ENCODE results near the gene MAMSTR.
"Not testable (repeated sequence)": the region's sequence is repeated elsewhere in the genome, so short reads cannot be mapped to it uniquely, and the experiment has no call there.

MAMSTR gene

DNA sequence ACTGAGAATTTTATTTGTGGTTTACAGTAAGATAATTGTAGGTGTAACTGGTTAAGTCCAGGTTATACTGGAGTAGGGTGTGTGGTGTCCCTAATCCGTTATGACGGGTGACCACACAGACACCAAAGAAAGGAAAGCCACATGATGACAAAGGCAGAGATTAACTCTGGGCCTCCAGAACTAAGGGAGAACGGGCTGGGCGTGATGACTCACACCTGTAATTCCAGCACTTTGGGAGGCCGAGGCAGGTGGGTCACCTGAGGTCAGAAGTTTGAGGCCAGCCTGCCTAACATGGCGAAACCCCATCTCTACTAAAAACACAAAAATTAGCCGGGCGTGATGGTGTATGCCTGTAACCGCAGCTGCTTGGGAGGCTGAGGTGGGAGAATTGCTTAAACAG, 33.9 kb downstream of the MAMSTR start:
- no peak for DNase-seq (ENCODE audit: low read depth)

- peak; percentile 28 for DNase-seq (ENCODE audit: low read depth)
These were observed 36.2 kb downstream of the MAMSTR start for GRCh38 chr19:48683349-48683748.

GRCh38 chr19:48681127-48681470, 38.4 kb downstream of the MAMSTR start:
- no peak for DNase-seq (ENCODE audit: low read depth)

DNA sequence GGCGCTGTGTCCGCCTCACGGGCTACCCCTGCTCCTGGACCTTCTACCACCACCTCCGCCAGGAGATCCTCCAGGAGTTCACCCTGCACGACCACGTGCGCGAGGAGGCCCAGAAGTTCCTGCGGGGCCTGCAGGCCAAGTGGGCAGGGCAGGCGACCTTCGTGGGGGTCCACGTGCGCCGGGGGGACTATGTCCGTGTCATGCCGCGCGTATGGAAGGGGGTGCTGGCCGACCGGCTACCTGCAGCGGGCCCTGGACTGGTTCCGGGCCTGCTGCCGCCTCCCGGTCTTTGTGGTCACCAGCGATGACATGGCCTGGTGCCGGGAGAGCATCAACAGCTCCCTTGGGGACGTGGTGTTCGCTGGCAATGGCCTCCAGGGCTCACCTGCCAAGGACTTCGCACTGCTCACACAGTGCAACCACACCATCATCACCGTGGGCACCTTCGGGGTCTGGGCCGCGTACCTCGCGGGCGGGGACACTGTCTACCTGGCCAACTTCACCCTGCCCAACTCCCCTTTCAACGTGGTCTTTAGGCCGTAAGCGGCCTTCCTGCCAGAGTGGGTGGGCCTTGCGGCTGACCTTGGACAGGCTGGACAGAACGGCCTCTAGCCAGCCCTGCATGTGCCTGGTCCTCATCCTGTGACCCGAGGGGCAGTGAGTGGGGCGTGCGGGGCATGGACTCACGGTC, 38.9 kb downstream of the MAMSTR start:
- DNase-seq (ENCODE audit: low read depth), result no peak

GRCh38 chr19:48680006-48680405, 39.5 kb downstream of the MAMSTR start:
- not testable (repeated sequence) for DNase-seq (ENCODE audit: low read depth)

- no peak for DNase-seq (ENCODE audit: low read depth)
These were observed 41.3 kb downstream of the MAMSTR start for GRCh38 chr19:48678201-48678600.

- no peak for DNase-seq (ENCODE audit: low read depth)
These were observed 42.6 kb downstream of the MAMSTR start for GRCh38 chr19:48676887-48677286.

- DNase-seq (ENCODE audit: low read depth), result no peak
These were observed 43.0 kb downstream of the MAMSTR start for GRCh38 chr19:48676487-48676886.

DNA sequence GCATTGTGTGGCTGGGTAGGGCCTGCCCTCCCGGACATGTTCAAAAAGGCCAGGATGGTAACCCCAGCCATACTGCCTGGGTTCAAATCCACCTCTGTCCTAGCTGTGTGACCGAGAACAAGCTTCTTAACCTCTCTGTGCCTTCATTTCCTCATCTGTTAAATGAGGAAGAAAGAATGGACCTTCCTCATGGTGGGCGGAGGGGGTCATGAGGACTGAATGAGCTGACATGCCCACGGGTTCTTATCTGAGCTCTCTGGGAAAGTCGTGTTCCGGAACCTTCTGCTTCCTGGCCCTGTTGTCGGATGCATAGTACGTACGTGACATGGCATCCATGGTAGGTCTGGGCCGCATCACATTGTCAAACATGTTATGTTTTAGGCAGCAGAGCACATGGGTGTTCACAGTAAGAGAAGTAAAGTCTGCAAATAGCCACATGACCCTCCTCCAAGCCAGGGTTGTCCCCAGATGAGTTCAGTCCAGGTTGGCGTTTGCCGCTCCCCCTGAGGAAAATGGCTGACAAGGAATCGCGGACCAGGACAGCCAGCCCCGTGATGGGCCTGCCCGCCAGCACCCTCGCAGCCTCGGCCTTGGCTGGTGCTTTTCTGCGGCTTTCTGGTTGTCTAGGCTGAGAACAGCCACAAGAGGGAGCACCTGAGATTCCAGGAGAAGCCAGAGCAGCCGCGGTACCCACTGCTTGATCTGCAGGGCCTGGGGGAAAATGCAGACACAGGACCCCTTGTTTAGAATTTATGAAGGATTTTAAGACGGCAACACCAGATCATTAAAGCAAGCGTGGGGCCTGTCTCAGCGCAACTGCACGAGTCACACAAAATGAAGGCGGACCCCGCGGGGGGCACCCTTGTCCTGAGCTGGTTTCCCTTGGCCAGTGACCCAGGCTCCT, 44.4 kb downstream of the MAMSTR start:
- DNase-seq (ENCODE audit: low read depth), result peak; percentile 57

GRCh38 chr19:48674216-48674809, 45.2 kb downstream of the MAMSTR start:
- no peak for DNase-seq (ENCODE audit: low read depth)

DNA sequence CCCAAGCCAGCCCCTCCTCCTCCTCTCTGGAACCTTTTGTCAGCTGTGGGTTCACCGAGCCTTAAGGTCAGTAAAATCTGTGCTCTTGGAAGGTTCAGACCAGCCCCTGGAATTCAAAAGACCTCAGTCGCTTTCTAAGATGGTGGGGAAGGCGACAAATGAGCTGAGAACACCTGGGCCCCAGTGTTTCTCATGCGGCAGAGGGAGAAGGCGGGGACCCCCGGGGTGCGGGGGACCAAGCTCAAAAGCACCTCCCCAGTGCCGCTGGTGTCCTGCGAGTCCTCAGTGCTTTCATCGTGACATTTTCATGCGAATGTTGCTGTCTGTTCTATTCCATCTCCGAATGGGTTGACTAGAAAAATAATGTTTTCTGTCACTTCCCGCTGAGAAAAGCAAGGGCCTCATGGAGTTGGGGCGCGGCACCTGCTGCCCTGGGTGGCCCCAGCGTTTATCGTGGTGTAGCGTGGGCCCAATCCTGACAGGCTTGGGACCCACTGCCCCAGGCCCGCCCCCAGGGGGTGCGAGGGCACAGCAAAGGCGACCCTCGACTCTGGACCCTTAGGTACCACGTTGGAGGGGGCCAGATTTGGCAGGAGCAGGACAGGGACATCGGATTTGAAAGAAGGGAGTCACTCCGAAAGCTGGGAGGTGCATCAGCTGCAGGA, 46.0 kb downstream of the MAMSTR start:
- DNase-seq (ENCODE audit: low read depth), result no peak

DNA sequence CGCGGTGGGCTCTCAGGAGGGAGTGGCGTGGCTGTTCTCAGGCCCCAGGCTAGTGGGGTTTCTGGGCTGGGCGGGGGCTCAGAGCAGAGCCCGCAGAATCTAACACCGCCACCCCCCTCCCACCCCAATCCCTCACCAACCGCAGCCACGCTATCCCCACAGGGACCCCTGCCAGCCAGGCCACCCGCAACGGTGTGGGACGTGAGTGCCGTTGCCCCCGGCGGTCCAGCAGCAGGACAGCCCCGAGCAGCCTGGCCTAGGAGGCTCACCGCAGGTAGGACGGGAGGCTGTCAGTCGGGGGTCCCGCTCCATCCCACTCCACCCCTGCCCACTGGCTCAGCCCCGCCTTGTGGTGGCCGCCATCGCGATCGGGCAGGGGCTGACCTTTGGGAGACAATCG, 46.5 kb downstream of the MAMSTR start, which contains the start of gene NTN5:
Gene NTN5 (minus strand): TSS at position 24 of the 400 bp plus-strand sequence. CDS start 2,031 bp downstream, outside the sequence.
- DNase-seq (ENCODE audit: low read depth), result no peak

- no peak for DNase-seq (ENCODE audit: low read depth)
These were observed 48.0 kb downstream of the MAMSTR start for GRCh38 chr19:48671446-48671995.

DNA sequence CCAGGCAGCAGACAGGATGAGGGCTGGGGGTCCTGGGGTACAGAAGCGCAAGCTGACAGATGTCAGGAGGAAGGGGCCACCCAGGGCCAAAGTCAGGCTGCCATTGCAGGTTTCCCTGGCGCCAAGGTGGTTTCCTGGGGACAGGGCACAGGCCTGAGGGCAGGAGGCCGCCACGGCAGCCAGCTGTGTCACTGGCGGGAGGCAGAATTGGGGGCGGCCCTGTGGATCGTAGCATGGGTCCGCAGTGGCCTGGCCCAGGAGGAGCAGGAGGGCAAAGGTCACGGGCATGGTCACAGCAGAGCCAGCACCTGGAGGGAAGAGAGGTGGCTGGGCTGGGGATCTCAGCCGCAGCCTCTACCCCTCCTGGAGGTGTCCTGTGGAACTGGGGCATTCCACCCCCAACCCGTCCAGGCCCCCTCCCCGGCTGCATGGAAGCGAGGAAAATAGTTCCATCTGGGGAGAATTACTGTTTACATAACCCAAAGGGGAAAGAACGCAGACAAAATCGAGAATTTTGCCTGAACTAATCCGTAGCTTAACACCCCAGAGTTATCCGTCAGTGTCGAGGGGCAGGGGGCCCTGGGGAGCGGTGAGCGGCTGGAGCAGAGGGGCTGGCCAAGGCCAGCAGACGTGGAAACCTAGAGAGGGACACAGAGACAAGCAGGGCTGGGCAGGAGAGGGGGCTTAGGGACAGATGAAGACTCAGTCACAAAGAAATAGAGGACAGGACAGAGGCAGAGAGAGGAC, 48.7 kb downstream of the MAMSTR start:
- no peak for DNase-seq (ENCODE audit: low read depth)

DNA sequence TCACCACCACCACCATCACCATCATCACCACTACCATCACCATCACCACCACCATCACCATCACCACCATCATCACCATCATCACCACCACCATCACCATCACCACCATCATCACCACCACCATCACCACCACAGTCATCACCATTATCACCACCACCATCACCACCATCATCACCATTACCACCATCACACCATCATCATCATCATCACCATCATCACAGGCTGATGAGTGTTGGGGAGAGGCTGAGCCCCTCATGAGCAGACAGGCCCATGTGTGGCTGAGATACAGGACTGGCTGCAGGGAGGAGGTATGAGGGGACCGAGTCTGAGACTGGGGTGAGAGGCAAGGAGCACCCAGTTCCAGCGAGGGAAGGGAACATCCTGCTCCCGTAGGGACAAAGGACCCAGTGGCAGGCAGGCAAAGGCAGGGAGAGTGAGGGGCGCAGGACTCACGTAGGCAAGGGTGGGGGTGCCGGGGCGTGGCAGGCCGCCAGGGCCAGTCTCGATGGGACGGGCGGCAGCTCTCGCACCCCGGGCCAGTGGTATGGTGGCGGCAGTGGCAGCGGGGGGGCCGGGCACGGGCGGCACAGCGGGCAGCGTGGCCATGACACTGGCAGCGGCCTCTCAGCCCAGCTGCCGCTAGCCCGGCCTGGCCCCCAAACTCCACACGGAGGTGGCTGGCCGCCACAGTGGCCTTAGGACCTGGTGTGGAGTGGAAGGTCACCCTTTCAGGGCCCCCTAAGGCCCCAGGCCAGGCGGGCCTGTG, 49.4 kb downstream of the MAMSTR start:
- no peak for DNase-seq (ENCODE audit: low read depth)

- DNase-seq (ENCODE audit: low read depth), result no peak
These were observed 50.8 kb downstream of the MAMSTR start for GRCh38 chr19:48668761-48669160.

DNA sequence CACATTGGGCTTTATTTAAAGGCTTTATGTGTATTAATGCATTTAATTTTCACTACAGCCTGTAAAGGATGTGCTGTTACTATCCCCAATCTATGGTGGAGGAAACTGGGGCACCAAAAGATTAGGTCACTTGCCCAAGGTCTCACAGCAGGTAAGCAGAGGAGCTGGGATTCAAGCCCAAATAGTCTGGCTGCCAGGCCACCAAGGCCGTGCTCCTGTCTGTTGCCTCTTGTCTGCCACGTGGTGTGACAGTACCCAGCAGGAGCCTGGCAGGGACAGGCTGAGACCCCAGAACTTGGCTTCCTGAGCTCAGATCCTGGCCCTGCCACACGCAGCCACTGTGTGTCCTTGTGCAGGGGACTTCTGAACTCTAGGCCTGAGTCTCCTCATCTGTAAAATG, 51.2 kb downstream of the MAMSTR start:
- no peak for DNase-seq (ENCODE audit: low read depth)

DNA sequence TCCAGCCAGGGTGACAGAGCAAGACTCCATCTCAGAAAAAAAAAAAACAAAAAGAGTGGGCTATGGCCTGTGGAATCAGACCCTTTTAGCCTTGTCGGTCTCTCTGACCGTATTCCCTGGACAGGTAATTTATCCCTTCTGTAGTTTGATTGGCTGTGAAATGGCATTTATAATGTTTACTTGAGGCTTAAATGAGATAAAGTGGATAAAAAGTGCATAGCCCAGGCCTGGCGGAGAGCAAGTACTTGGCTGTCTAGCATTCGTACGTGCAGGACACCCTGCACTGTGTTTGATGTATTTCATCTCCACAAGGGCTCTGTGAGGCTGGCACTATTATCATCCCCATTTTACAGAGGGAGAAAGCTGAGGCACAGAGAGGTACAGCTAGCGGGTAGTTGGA, 53.7 kb downstream of the MAMSTR start:
- no peak for DNase-seq (ENCODE audit: low read depth)

DNA sequence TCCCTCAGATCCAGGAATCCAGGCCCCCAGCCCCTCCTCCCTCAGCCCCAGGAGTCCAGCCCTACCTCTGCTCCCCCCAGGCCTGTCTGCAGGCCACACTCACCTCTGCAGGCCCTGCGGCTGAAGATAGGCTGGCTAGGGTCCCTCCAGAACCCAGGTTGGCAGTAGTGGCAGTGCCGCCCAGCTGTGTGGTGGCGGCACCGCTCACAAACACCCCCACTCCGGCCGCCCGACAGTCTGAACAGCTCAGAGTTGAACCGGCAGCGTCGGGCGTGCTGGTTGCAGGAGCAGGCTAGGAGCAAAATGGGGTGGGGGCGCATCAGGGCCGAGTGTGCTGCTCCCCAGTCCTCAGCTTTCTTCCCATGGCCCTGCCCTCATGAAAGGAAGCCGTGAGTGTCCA, 55.0 kb downstream of the MAMSTR start:
- no peak for DNase-seq (ENCODE audit: low read depth)

- DNase-seq (ENCODE audit: low read depth), result no peak
These were observed 55.9 kb downstream of the MAMSTR start for GRCh38 chr19:48663667-48664066.

Data from stimulated activated CD8-positive, alpha-beta memory T cell treated with anti-CD3 and anti-CD28 coated beads, Interleukin-4, amount 100 ng/mL, for 24 hours (primary cell).